Measurements from ENCODE around the gene AP3B1. TPM values are rescaled to one million over a fixed set of nuclear protein-coding genes. Genes with fewer than 3 reads are reported as not detected.

The AP3B1 gene
- total and polyA plus RNA-seq, 8 donors, result 42.4 to 61.2 (median 48.7) TPM

DNA sequence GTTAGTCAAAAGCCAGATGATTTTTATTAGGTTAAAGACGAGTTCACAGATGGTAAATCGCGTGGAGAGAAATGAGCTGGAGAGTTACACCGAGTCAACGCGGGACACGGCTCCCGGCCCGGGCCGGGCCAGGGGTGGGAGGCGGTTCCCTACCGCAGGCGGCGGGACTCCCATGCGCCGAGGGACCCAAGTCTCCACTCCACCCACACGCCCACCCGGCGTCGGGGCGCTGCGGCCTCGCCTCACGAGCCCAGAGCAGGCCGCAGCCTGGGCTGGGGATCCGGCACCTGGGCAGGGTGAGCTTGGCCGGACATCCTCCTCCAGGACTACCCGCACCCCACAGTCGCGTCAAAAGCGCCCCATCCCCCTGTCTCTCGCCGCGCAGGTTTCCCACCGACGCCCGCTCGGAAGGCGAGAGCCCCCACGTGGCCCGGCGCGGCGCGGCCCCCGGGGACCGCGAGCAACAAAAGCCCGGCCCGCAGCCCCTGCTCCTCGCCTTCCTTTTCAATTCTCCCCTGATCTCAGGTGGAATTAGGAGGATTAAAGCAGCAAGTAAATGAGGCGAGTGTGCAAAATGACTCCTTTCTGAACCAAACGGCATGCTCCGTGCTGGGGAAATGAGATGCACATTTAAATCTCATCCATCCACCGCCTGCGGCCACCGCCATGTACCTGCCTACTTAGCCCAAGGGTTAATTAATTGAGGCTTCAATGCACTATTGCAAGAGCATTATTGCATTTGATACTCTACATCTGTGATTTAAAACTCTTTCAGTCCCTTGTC, 321.8 kb downstream of the AP3B1 start:
- intact Hi-C loops (cut with DNase I), result no loop called here
- no peak overlapping the region for H3K27ac ChIP-seq
- DNase-seq (peak in 1 of 4 donors; percentile 81), ATAC-seq (peak; percentile 35)
- TF ChIP-seq, protein P1, sequence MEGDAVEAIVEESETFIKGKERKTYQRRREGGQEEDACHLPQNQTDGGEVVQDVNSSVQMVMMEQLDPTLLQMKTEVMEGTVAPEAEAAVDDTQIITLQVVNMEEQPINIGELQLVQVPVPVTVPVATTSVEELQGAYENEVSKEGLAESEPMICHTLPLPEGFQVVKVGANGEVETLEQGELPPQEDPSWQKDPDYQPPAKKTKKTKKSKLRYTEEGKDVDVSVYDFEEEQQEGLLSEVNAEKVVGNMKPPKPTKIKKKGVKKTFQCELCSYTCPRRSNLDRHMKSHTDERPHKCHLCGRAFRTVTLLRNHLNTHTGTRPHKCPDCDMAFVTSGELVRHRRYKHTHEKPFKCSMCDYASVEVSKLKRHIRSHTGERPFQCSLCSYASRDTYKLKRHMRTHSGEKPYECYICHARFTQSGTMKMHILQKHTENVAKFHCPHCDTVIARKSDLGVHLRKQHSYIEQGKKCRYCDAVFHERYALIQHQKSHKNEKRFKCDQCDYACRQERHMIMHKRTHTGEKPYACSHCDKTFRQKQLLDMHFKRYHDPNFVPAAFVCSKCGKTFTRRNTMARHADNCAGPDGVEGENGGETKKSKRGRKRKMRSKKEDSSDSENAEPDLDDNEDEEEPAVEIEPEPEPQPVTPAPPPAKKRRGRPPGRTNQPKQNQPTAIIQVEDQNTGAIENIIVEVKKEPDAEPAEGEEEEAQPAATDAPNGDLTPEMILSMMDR (IDR thresholded peaks at IDR 0.05), result no peak
- peaks cover 40 to 88% of the 10 kb centered on the region in 2 donors for H3K27me3 ChIP-seq
- no peaks in the 10 kb centered on the region for H3K9me3 ChIP-seq
- no peaks in the 10 kb centered on the region for H3K36me3 ChIP-seq
- peak overlapping the region; percentile 17 to 18 for H3K4me3 ChIP-seq
- peaks cover 16% of the 10 kb centered on the region in 2 donors for H3K4me1 ChIP-seq

DNA sequence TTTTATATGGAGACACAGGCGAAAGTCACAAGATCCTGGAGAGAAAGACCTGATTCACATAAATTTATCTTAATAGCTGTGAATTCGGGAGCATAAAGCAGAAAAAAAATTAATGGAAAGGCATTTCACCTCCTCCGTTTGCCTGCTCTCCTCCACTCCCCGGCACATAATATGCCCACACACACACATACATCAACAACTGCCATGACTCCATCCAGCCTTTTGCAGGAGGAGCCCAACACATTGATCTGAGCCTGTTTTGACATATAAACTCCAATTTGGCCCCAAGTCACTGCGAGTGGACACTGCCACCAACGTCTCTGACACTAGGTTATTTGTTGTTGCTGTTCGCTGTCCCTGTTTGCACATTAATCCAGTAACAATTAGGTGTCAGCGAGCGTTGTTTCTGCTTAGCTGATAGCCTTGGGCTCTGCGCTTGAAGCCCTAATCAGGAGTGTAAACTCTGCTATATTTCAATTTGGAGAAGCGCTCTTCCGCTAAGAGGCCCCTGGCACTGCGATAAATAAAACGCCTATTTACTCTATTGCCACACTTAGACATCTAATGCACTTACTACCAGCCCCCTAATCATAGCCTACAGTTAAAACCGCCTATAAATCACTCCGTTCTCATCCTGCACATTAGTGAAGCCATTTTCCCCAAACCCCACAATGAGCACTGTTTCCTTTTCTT, 322.6 kb downstream of the AP3B1 start:
- DNase-seq (no peak), ATAC-seq (no peak)
- Histone ChIP-seq H3K4me1 (peaks cover 16% of the 10 kb centered on the region in 2 donors), H3K27ac (no peak overlapping the region), H3K9me3 (no peaks in the 10 kb centered on the region), H3K36me3 (no peaks in the 10 kb centered on the region), H3K27me3 (peaks cover 40 to 91% of the 10 kb centered on the region in 2 donors), H3K4me3 (peak overlapping the region; percentile 17 to 18)
- TF ChIP-seq, protein P1 (IDR thresholded peaks at IDR 0.05), result no peak
- intact Hi-C loops (cut with DNase I), result no loop called here

DNA sequence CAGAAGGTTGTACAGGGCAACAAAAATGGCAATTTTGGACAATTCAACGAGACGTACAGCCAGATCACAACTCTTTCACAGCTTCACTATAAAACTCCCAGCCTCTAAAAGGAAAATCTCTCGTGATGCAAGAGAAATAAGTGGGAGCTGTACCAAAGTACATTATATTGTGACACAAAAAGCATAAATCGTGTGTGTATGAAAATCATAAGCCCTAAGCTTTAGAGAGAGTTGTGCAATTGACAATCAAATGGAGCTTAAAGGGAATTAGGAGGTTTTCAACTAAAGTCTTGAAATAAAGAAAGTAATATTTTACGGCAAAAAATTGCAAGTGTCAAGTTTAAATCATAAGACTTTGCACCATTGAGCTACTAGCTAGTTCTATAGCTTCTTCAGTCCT, 323.6 kb downstream of the AP3B1 start:
- intact Hi-C loops (cut with DNase I), result no loop called here
- TF ChIP-seq, protein P1 (IDR thresholded peaks at IDR 0.05), result no peak
- peaks cover 16% of the 10 kb centered on the region in 2 donors for H3K4me1 ChIP-seq
- no peaks in the 10 kb centered on the region for H3K36me3 ChIP-seq
- H3K27ac ChIP-seq, result no peak overlapping the region
- H3K27me3 ChIP-seq, result peaks cover 40 to 90% of the 10 kb centered on the region in 2 donors
- H3K9me3 ChIP-seq, result no peaks in the 10 kb centered on the region
- ATAC-seq (no peak), DNase-seq (no peak)
- no peak overlapping the region for H3K4me3 ChIP-seq

DNA sequence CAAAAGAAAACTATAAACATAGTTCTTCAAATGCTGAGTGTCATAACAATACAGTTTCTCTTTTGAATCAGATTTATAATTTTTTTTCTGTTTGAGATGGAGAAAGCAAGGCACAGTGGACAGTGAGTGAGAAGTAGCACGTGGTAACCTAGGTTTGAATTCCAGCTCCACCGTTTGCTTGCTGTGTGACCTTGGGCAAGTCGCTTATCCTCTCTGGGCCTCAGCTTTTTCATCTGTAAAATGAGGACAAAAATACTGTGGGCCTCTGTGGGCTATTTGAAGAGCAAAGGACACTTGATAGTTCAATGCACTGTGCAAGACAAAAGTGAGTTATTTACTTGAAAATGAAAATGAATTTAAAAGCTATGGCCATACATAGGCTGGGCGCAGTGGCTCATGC, 330.7 kb downstream of the AP3B1 start:
- Histone ChIP-seq H3K4me3 (no peak overlapping the region), H3K9me3 (no peaks in the 10 kb centered on the region), H3K27me3 (peaks cover 18 to 77% of the 10 kb centered on the region in 2 donors), H3K36me3 (no peaks in the 10 kb centered on the region), H3K27ac (no peak overlapping the region), H3K4me1 (no peaks in the 10 kb centered on the region)
- intact Hi-C loops (cut with DNase I), result no loop called here
- TF ChIP-seq, protein P1 (IDR thresholded peaks at IDR 0.05), result no peak
- DNase-seq, result no peak
- no peak for ATAC-seq

DNA sequence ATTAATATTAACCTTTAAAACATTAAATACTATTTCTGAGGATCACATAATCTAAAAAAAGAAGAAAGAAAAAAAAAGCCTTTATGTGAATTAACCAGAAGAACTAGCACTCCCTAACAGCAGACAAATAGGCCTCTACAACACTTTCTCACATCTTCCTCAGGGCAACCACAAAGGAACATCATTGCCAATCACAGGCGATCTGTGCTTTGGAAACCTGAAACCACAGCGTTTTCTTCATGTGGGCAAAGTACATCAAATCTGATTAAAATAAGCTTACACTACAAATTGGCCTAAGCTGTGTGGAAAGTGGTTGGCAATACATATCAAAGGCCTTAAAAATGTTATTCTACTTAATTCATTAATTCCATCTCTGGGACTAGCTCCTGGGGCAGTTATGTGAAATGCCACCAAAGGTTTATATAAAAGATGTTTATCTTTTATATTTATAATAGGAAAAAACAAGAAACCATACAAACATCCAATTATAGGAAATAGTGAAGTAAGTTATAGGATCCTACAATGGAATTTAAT, 333.6 kb downstream of the AP3B1 start:
- intact Hi-C loops (cut with DNase I), result no loop called here
- TF ChIP-seq, protein P1 (IDR thresholded peaks at IDR 0.05), result no peak
- H3K4me1 ChIP-seq, result no peaks in the 10 kb centered on the region
- no peak overlapping the region for H3K27ac ChIP-seq
- H3K4me3 ChIP-seq, result no peak overlapping the region
- DNase-seq (no peak), ATAC-seq (no peak)
- H3K27me3 ChIP-seq, result peaks cover 42 to 85% of the 10 kb centered on the region in 2 donors
- no peaks in the 10 kb centered on the region for H3K36me3 ChIP-seq
- H3K9me3 ChIP-seq, result no peaks in the 10 kb centered on the region

All from left lung (tissue), 10 donors.